ENCODE data around the gene SLC9A3. TPM values are rescaled to one million over a fixed set of nuclear protein-coding genes. Genes with fewer than 3 reads are reported as not detected.

Gene SLC9A3
- total RNA-seq, 4 donors from 2014 or later, result 2.4 to 3.8 (median 3.5) TPM

DNA sequence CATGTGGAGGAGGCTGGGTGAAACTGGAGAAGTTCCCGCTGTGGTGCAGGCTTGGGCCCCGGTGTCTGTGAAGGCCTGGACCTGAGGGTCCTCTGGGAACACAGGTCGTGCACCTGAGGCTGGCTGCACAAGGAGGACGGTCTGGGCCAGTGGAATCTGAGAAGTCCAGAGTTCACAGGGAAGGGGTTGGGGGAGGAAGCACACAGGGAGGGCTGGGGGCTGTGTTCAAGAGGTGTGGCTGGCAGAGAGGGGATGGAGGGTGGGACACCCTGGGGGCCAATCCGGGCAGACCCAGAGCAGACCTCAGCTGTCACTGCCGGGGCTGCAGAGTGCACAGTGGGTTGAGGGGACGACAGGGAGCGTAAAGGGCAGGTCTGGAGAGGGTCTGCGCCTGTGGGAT is 2.6 kb downstream of the SLC9A3 start:
- H3K9me3 ChIP-seq, result no peaks in the 10 kb centered on the region
- peaks cover 15 to 94% (median 18%) of the 10 kb centered on the region in 4 donors for H3K27me3 ChIP-seq
- 81 to 92% methylated on average over 2 to 8 of the region's 9 CpGs for WGBS, 2 donors
- H3K4me3 ChIP-seq, result no peak overlapping the region
- H3K4me1 ChIP-seq, result peaks cover 19 to 44% (median 22%) of the 10 kb centered on the region in 3 donors
- no peaks in the 10 kb centered on the region for H3K36me3 ChIP-seq
- intact Hi-C loops (cut with DNase I), result no loop called here
- no peak for DNase-seq
- TF ChIP-seq, protein P1, sequence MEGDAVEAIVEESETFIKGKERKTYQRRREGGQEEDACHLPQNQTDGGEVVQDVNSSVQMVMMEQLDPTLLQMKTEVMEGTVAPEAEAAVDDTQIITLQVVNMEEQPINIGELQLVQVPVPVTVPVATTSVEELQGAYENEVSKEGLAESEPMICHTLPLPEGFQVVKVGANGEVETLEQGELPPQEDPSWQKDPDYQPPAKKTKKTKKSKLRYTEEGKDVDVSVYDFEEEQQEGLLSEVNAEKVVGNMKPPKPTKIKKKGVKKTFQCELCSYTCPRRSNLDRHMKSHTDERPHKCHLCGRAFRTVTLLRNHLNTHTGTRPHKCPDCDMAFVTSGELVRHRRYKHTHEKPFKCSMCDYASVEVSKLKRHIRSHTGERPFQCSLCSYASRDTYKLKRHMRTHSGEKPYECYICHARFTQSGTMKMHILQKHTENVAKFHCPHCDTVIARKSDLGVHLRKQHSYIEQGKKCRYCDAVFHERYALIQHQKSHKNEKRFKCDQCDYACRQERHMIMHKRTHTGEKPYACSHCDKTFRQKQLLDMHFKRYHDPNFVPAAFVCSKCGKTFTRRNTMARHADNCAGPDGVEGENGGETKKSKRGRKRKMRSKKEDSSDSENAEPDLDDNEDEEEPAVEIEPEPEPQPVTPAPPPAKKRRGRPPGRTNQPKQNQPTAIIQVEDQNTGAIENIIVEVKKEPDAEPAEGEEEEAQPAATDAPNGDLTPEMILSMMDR (IDR thresholded peaks at IDR 0.05), result no peak
- TF ChIP-seq POLR2A (IDR thresholded peaks at IDR 0.05), result no peak
- H3K27ac ChIP-seq, result no peak overlapping the region

DNA sequence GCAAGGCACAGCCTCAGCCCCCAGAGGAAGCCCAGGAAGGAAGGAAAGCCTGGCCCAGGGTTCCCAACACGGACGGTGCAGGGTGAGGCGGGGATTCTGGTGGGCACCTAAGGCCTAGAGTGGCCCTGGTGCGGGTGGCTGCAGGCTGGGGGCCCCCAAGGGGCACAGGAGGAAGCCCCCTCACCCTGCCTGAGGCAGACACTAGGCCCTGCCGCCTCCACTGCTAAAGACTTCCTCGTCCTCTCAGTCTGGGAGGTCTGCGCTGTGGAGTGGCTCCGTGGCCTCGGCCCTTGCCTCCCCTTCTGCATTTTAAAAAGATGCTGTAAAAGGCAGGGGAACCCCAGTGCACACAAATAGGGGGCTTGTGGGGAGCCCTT is 3.4 kb downstream of the SLC9A3 start:
- Histone ChIP-seq H3K27ac (no peak overlapping the region), H3K4me3 (no peak overlapping the region), H3K27me3 (peaks cover 12 to 94% (median 14%) of the 10 kb centered on the region in 4 donors), H3K36me3 (no peaks in the 10 kb centered on the region), H3K9me3 (no peaks in the 10 kb centered on the region), H3K4me1 (peaks cover 19 to 52% (median 22%) of the 10 kb centered on the region in 3 donors)
- TF ChIP-seq, protein P1 (IDR thresholded peaks at IDR 0.05), result no peak
- TF ChIP-seq POLR2A (IDR thresholded peaks at IDR 0.05), result no peak
- intact Hi-C loops (cut with DNase I), result no loop called here
- DNase-seq, result no peak
- WGBS, 2 donors, result no CpG with 5 or more reads among the region's 9 CpGs

DNA sequence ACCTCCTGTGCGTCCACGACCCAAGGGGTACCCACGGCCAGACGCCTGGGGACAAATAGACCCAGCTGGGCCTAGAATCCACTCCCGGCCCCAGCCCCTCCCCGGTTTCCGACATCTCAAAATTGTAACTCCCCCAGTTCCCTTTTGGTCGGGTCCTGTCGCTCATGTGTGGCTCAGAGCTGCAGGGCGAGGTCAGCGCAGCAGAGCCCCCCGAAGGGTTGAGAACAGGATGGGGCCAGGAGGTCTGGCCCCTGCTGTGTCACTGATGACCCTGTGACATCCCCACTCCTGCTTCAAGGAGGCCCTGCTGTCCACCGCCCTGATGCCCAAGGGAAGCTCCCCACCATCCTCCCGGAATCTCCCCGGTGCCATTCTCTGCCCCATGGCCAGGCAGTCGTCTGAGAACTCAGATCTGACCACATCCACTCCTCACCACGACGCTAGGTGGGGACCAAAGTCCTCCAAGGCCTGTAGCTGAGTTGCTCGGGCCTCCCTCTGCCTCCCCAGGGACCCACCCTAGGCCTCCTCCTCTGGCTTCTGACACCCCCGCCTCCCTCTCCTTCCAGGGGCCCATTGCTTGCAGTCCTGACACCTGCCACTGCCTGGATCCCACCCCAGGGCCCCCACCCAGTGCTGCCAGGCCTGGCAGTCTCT is 3.9 kb downstream of the SLC9A3 start:
- Histone ChIP-seq H3K9me3 (no peaks in the 10 kb centered on the region), H3K27ac (no peak overlapping the region), H3K4me3 (no peak overlapping the region), H3K36me3 (no peaks in the 10 kb centered on the region), H3K4me1 (peaks cover 20 to 56% (median 24%) of the 10 kb centered on the region in 3 donors), H3K27me3 (peaks cover 7 to 91% (median 11%) of the 10 kb centered on the region in 4 donors)
- no peak for DNase-seq
- TF ChIP-seq, protein P1 (IDR thresholded peaks at IDR 0.05), result no peak
- no peak for TF ChIP-seq POLR2A (IDR thresholded peaks at IDR 0.05)
- intact Hi-C loops (cut with DNase I), result no loop called here
- 88 to 91% methylated on average over 9 to 16 of the region's 20 CpGs for WGBS, 2 donors

DNA sequence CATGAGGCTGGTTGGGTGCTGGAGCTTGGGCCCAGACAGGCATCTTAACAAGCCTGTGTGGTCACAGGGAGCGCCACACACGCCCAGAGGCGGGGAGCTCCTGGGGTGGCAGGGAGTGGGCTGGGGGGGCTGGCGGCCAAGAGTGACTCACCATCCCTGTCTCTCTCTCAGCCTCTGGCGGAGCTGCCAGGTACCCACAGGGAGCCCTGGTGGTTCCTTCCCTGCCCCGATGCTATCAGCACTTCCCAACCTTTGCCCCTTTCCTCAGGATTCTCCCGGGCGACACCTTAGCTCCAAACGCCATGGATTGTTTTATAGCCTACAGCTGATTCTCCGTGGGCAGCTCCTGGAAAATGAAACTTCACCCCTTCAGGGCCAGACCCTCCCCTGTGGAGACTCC is 5.5 kb downstream of the SLC9A3 start:
- Histone ChIP-seq H3K36me3 (no peaks in the 10 kb centered on the region), H3K4me1 (peaks cover 18 to 56% (median 29%) of the 10 kb centered on the region in 3 donors), H3K9me3 (no peaks in the 10 kb centered on the region), H3K27me3 (peaks cover 0 to 91% (median 1%) of the 10 kb centered on the region in 4 donors), H3K27ac (no peak overlapping the region), H3K4me3 (no peak overlapping the region)
- DNase-seq, result no peak
- TF ChIP-seq POLR2A (IDR thresholded peaks at IDR 0.05), result no peak
- TF ChIP-seq, protein P1 (IDR thresholded peaks at IDR 0.05), result peak in 1 of 6 experiments; percentile 11
- 51 to 65% methylated on average over 5 to 9 of the region's 10 CpGs for WGBS, 2 donors
- intact Hi-C loops (cut with DNase I), result no loop called here

DNA sequence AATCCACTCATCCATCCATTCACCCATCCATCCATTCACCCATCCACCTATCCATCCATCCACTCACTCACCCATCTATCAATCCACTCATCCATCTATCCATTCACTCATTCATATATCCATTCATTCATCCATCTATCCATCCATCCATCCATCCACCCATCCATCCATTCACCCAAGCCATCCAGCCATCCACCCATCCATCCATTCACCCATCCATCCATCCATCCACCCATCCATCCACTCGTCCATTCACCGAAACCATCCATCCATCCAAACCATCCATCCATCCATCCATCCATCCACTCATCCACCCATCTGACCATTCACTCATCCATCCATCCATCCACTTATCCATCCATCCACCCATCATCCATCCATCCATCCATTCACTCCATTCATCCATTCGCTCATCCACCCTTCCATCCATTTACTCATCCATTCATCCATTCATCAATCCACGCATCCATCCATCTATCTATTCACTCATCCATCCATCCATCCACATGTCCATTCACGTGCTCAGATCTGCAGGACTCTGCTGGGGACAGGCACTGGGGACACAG is 6.6 kb downstream of the SLC9A3 start:
- 81 to 86% methylated on average over 5 of the region's 5 CpGs for WGBS, 2 donors
- no peak overlapping the region for H3K4me3 ChIP-seq
- H3K36me3 ChIP-seq, result no peaks in the 10 kb centered on the region
- no peaks in the 10 kb centered on the region for H3K9me3 ChIP-seq
- TF ChIP-seq, protein P1 (IDR thresholded peaks at IDR 0.05), result no peak
- no peak for TF ChIP-seq POLR2A (IDR thresholded peaks at IDR 0.05)
- H3K4me1 ChIP-seq, result peaks cover 17 to 54% (median 23%) of the 10 kb centered on the region in 3 donors
- no peak for DNase-seq
- H3K27ac ChIP-seq, result no peak overlapping the region
- intact Hi-C loops (cut with DNase I), result no loop called here
- peaks cover 0 to 90% (median 1%) of the 10 kb centered on the region in 4 donors for H3K27me3 ChIP-seq

All from esophagus squamous epithelium (tissue), 5 donors.